ENCODE results near the gene MUC13.
"Not testable (repeated sequence)": the region's sequence is repeated elsewhere in the genome, so short reads cannot be mapped to it uniquely, and the experiment has no call there.

The MUC13 gene

GRCh38 chr3:124960698-124961097 is 26.1 kb upstream of the MUC13 start:
- Histone ChIP-seq H2BK120ac (ENCODE audit: low read depth, low read length) (no peak overlapping the region), H3K4me1 (ENCODE audit: control insufficient read depth, insufficient read depth, low read depth, low read length) (peaks cover 5% of the 10 kb centered on the region), H3K14ac (ENCODE audit: low read length in 2 of 2) (no peak overlapping the region), H4K91ac (ENCODE audit: low read length) (no peak overlapping the region), H3K27ac (ENCODE audit: low read length, poor library complexity, severe bottlenecking) (no peak overlapping the region), H3K36me3 (ENCODE audit: control insufficient read depth in 1 of 2, insufficient read depth in 2 of 2, low read depth in 1 of 2, low read length in 2 of 2) (no peaks in the 10 kb centered on the region), H3K9me3 (ENCODE audit: control insufficient read depth, low read length) (no peaks in the 10 kb centered on the region), H4K8ac (ENCODE audit: low read length) (no peak overlapping the region), H2BK12ac (ENCODE audit: low read length in 2 of 2) (no peak overlapping the region), H3K4me3 (ENCODE audit: insufficient read depth in 1 of 2, low read depth in 1 of 2, low read length in 2 of 2) (no peak overlapping the region), H3K27me3 (ENCODE audit: control insufficient read depth in 1 of 2, insufficient read depth in 1 of 2, low read length in 2 of 2) (no peaks in the 10 kb centered on the region), H2BK15ac (ENCODE audit: low read depth, poor library complexity, severe bottlenecking) (no peak overlapping the region), H2BK5ac (ENCODE audit: low read depth, low read length, poor library complexity, severe bottlenecking) (no peak overlapping the region), H3K79me1 (replicated peaks; ENCODE audit: low read length, poor library complexity, severe bottlenecking) (no peaks in the 10 kb centered on the region), H2AK5ac (ENCODE audit: low read length, severe bottlenecking) (no peak overlapping the region), H3K4ac (ENCODE audit: low read depth in 1 of 2, low read length in 2 of 2) (no peak overlapping the region), H3K18ac (ENCODE audit: low read depth in 1 of 2, low read length in 2 of 2) (no peak overlapping the region), H3K4me2 (ENCODE audit: low read length, poor library complexity, severe bottlenecking) (no peak overlapping the region), H3K9ac (ENCODE audit: low read length) (no peak overlapping the region), H2AFZ (ENCODE audit: low read depth, low read length) (no peak overlapping the region), H3K23ac (ENCODE audit: low read length in 2 of 2) (no peak overlapping the region)
- WGBS, result 65% methylated on average over 3 of the region's 5 CpGs
- DNase-seq, result no peak

DNA sequence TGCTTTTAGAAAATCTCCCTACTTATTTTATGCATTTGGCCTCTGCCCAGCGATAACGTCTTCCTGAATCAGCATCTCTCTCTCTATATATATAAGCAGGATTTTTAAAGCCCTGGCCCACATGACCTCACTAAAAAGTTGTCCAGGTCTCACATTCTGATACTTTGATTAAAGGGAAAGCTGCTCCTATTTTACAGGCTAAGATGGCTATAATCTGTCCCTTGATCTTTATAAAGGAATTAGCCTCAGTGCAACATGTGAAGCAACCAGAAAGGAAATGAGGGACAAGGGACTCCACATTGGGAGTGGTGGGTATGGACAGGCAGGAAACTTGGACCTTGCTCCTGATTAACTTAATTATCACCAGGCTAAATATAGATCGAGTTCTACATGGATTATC is 25.6 kb upstream of the MUC13 start:
- Histone ChIP-seq H2AK5ac (ENCODE audit: low read length, severe bottlenecking) (no peak overlapping the region), H2AFZ (ENCODE audit: low read depth, low read length) (no peak overlapping the region), H3K23ac (ENCODE audit: low read length in 2 of 2) (no peak overlapping the region), H3K4ac (ENCODE audit: low read depth in 1 of 2, low read length in 2 of 2) (no peak overlapping the region), H3K4me3 (ENCODE audit: insufficient read depth in 1 of 2, low read depth in 1 of 2, low read length in 2 of 2) (no peak overlapping the region), H4K8ac (ENCODE audit: low read length) (no peak overlapping the region), H3K4me2 (ENCODE audit: low read length, poor library complexity, severe bottlenecking) (no peak overlapping the region), H3K14ac (ENCODE audit: low read length in 2 of 2) (no peak overlapping the region), H3K9me3 (ENCODE audit: control insufficient read depth, low read length) (no peaks in the 10 kb centered on the region), H2BK5ac (ENCODE audit: low read depth, low read length, poor library complexity, severe bottlenecking) (no peak overlapping the region), H2BK120ac (ENCODE audit: low read depth, low read length) (no peak overlapping the region), H3K18ac (ENCODE audit: low read depth in 1 of 2, low read length in 2 of 2) (no peak overlapping the region), H2BK15ac (ENCODE audit: low read depth, poor library complexity, severe bottlenecking) (no peak overlapping the region), H3K27ac (ENCODE audit: low read length, poor library complexity, severe bottlenecking) (no peak overlapping the region), H3K27me3 (ENCODE audit: control insufficient read depth in 1 of 2, insufficient read depth in 1 of 2, low read length in 2 of 2) (no peaks in the 10 kb centered on the region), H2BK12ac (ENCODE audit: low read length in 2 of 2) (no peak overlapping the region), H3K9ac (ENCODE audit: low read length) (no peak overlapping the region), H3K36me3 (ENCODE audit: control insufficient read depth in 1 of 2, insufficient read depth in 2 of 2, low read depth in 1 of 2, low read length in 2 of 2) (no peaks in the 10 kb centered on the region), H3K4me1 (ENCODE audit: control insufficient read depth, insufficient read depth, low read depth, low read length) (peaks cover 4% of the 10 kb centered on the region), H3K79me1 (replicated peaks; ENCODE audit: low read length, poor library complexity, severe bottlenecking) (no peaks in the 10 kb centered on the region), H4K91ac (ENCODE audit: low read length) (no peak overlapping the region)
- WGBS, result 100% methylated on average over 2 of the region's 3 CpGs
- no peak for DNase-seq

GRCh38 chr3:124957951-124958350 is 23.4 kb upstream of the MUC13 start:
- H2BK120ac ChIP-seq (ENCODE audit: low read depth, low read length); H3K18ac ChIP-seq (ENCODE audit: low read depth in 1 of 2, low read length in 2 of 2): not testable (repeated sequence)
- 87% methylated on average over 2 of the region's 4 CpGs for WGBS

DNA sequence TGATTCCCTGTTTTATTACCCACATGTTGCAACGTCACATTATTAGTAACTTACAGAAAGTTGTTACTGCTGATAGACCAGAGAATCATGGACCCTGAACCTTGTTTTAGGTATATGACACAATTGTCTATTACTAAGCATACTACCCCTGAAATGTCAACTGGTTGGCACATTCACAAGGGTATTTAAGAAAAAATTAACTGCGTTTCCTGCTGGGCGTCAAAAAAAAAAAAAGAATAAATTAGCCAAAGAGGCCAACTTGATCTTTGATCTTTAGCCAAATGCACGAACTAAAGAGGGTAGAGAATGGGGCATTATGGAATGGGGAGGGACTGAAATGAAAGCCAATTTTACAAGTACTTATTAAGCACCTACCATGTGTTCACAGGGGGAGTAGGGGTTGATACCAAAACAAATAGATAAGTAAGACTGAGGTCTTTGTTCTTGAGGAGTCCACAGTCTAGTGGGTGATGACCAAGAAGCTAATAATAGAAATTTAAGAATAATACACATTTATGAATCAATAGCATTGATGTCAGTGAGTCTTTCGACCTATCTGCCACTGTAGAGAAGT is 17.8 kb upstream of the MUC13 start:
- Histone ChIP-seq H3K27ac (ENCODE audit: low read length, poor library complexity, severe bottlenecking) (no peak overlapping the region), H3K9ac (ENCODE audit: low read length) (no peak overlapping the region), H3K4me2 (ENCODE audit: low read length, poor library complexity, severe bottlenecking) (no peak overlapping the region), H4K91ac (ENCODE audit: low read length) (no peak overlapping the region), H2BK5ac (ENCODE audit: low read depth, low read length, poor library complexity, severe bottlenecking) (no peak overlapping the region), H3K4ac (ENCODE audit: low read depth in 1 of 2, low read length in 2 of 2) (no peak overlapping the region), H3K4me3 (ENCODE audit: insufficient read depth in 1 of 2, low read depth in 1 of 2, low read length in 2 of 2) (no peak overlapping the region), H3K4me1 (ENCODE audit: control insufficient read depth, insufficient read depth, low read depth, low read length) (no peaks in the 10 kb centered on the region), H3K23ac (ENCODE audit: low read length in 2 of 2) (no peak overlapping the region), H3K79me1 (replicated peaks; ENCODE audit: low read length, poor library complexity, severe bottlenecking) (no peaks in the 10 kb centered on the region), H3K18ac (ENCODE audit: low read depth in 1 of 2, low read length in 2 of 2) (no peak overlapping the region), H2BK15ac (ENCODE audit: low read depth, poor library complexity, severe bottlenecking) (no peak overlapping the region), H3K36me3 (ENCODE audit: control insufficient read depth in 1 of 2, insufficient read depth in 2 of 2, low read depth in 1 of 2, low read length in 2 of 2) (no peaks in the 10 kb centered on the region), H3K14ac (ENCODE audit: low read length in 2 of 2) (no peak overlapping the region), H3K27me3 (ENCODE audit: control insufficient read depth in 1 of 2, insufficient read depth in 1 of 2, low read length in 2 of 2) (no peaks in the 10 kb centered on the region), H2BK120ac (ENCODE audit: low read depth, low read length) (no peak overlapping the region), H2BK12ac (ENCODE audit: low read length in 2 of 2) (no peak overlapping the region), H4K8ac (ENCODE audit: low read length) (no peak overlapping the region), H2AK5ac (ENCODE audit: low read length, severe bottlenecking) (no peak overlapping the region), H2AFZ (ENCODE audit: low read depth, low read length) (no peak overlapping the region), H3K9me3 (ENCODE audit: control insufficient read depth, low read length) (no peaks in the 10 kb centered on the region)
- no peak for DNase-seq
- 77% methylated on average over 4 of the region's 5 CpGs for WGBS

More at GRCh38 chr3:124957951-124958350, 23.4 kb upstream of the MUC13 start:
- H2AFZ ChIP-seq (ENCODE audit: low read depth, low read length); H2BK15ac ChIP-seq (ENCODE audit: low read depth, poor library complexity, severe bottlenecking); H2BK5ac ChIP-seq (ENCODE audit: low read depth, low read length, poor library complexity, severe bottlenecking); H3K36me3 ChIP-seq (ENCODE audit: control insufficient read depth in 1 of 2, insufficient read depth in 2 of 2, low read depth in 1 of 2, low read length in 2 of 2); H4K91ac ChIP-seq (ENCODE audit: low read length); H3K27ac ChIP-seq (ENCODE audit: low read length, poor library complexity, severe bottlenecking); DNase-seq; H3K9me3 ChIP-seq (ENCODE audit: control insufficient read depth, low read length); H2BK12ac ChIP-seq (ENCODE audit: low read length in 2 of 2); H3K14ac ChIP-seq (ENCODE audit: low read length in 2 of 2); H3K4me3 ChIP-seq (ENCODE audit: insufficient read depth in 1 of 2, low read depth in 1 of 2, low read length in 2 of 2); H3K4ac ChIP-seq (ENCODE audit: low read depth in 1 of 2, low read length in 2 of 2); H3K79me1 ChIP-seq (replicated peaks; ENCODE audit: low read length, poor library complexity, severe bottlenecking); H3K23ac ChIP-seq (ENCODE audit: low read length in 2 of 2); H3K4me2 ChIP-seq (ENCODE audit: low read length, poor library complexity, severe bottlenecking); H3K27me3 ChIP-seq (ENCODE audit: control insufficient read depth in 1 of 2, insufficient read depth in 1 of 2, low read length in 2 of 2); H3K4me1 ChIP-seq (ENCODE audit: control insufficient read depth, insufficient read depth, low read depth, low read length); H2AK5ac ChIP-seq (ENCODE audit: low read length, severe bottlenecking); H4K8ac ChIP-seq (ENCODE audit: low read length); H3K9ac ChIP-seq (ENCODE audit: low read length): not testable (repeated sequence)
